ENCODE results near the gene TUBB2A.
"Not testable (repeated sequence)": the region's sequence is repeated elsewhere in the genome, so short reads cannot be mapped to it uniquely, and the experiment has no call there.

Gene TUBB2A

GRCh38 chr6:3151691-3152090 lies 5.7 kb downstream of the TUBB2A start:
- DNase-seq: no peak

GRCh38 chr6:3147914-3148757 lies 9.2 kb downstream of the TUBB2A start:
- no peak for DNase-seq

- DNase-seq: no peak
Observed at GRCh38 chr6:3144571-3144970, 12.8 kb downstream of the TUBB2A start.

- no peak for DNase-seq
Observed at GRCh38 chr6:3143158-3143557, 14.2 kb downstream of the TUBB2A start.

- DNase-seq: no peak
Observed at GRCh38 chr6:3142536-3142935, 14.8 kb downstream of the TUBB2A start.

GRCh38 chr6:3140201-3140600 lies 17.1 kb downstream of the TUBB2A start:
- no peak for DNase-seq

- DNase-seq: no peak
Observed at GRCh38 chr6:3139090-3139903, 18.0 kb downstream of the TUBB2A start.

- DNase-seq: no peak
Observed at GRCh38 chr6:3138341-3138740, 19.0 kb downstream of the TUBB2A start.

GRCh38 chr6:3137873-3138272 lies 19.5 kb downstream of the TUBB2A start:
- not testable (repeated sequence) for DNase-seq

- no peak for DNase-seq
Observed at GRCh38 chr6:3137057-3137777, 20.1 kb downstream of the TUBB2A start.

- no peak for DNase-seq
Observed at GRCh38 chr6:3136292-3137011, 20.9 kb downstream of the TUBB2A start.

- no peak for DNase-seq
Observed at GRCh38 chr6:3135668-3136291, 21.6 kb downstream of the TUBB2A start.

- no peak for DNase-seq
Observed at GRCh38 chr6:3133515-3133914, 23.8 kb downstream of the TUBB2A start.

- DNase-seq: no peak
Observed at GRCh38 chr6:3131695-3132094, 25.6 kb downstream of the TUBB2A start.

GRCh38 chr6:3128356-3129108 lies 28.8 kb downstream of the TUBB2A start:
- no peak for DNase-seq

GRCh38 chr6:3125815-3126214 lies 31.5 kb downstream of the TUBB2A start:
- DNase-seq: no peak

GRCh38 chr6:3124667-3125066 lies 32.7 kb downstream of the TUBB2A start:
- DNase-seq: no peak

- DNase-seq: no peak
Observed at GRCh38 chr6:3122823-3123182, 34.5 kb downstream of the TUBB2A start.

- DNase-seq: no peak
Observed at GRCh38 chr6:3120765-3121089, 36.6 kb downstream of the TUBB2A start.

GRCh38 chr6:3119040-3119723 lies 38.2 kb downstream of the TUBB2A start:
- no peak for DNase-seq
